CD4-positive, alpha-beta T cell (primary cell): ENCODE measurements around the gene SAMD10. TPM values are rescaled to one million over a fixed set of nuclear protein-coding genes. Genes with fewer than 3 reads are reported as not detected.

ENCODE experiments used
- ATAC-seq: fragments of 200-7000 bp; cut with Tn5 transposase; one replicate; pipeline ENCODE4 v1.10.0; 2022; ENCODE audit warnings: mild to moderate bottlenecking; ENCODE audit not compliant: poor library complexity
- CTCF ChIA-PET: fragments of 350-600 bp; sonication (Branson Sonifier 250); formaldehyde crosslinking; loops from one replicate; lab custom pipeline; 2021; ENCODE audit warnings: antibody characterized with exemption, inconsistent platforms; lab: Charles Lee
- POLR2A ChIA-PET: fragments of 350-600 bp; sonication (Branson Sonifier 250); formaldehyde crosslinking; loops from one replicate; lab custom pipeline; 2021; ENCODE audit warnings: antibody characterized with exemption, inconsistent platforms; lab: Charles Lee
- DNase-seq, 14 experiments: peaks; one replicate each; pipeline ENCODE4 v3.0.0-alpha.2; 2013 to 2020; ENCODE audit warnings: mixed read lengths in 2 of 14
- H3K27ac ChIP-seq, 2 donors: one replicate each; pipeline versions ENCODE4 v1.5.1 to v1.7.0; 2013; ENCODE audit warnings: low read length in 2 of 2, low read depth in 1 of 2, mild to moderate bottlenecking in 1 of 2
- H3K27me3 ChIP-seq, 2 experiments: 1 replicate in 1 of 2; 2 replicates in 1 of 2; pipeline versions ENCODE4 v1.6.1 to v1.7.0; 2013; ENCODE audit warnings: low read length in 2 of 2, control low read depth in 1 of 2, mild to moderate bottlenecking in 1 of 2, moderate library complexity in 1 of 2; ENCODE audit not compliant: insufficient read depth in 2 of 2, control insufficient read depth in 1 of 2
- H3K36me3 ChIP-seq: one replicate; pipeline ENCODE4 v1.6.1; 2013; ENCODE audit warnings: low read length, control low read depth; ENCODE audit not compliant: insufficient read depth
- H3K4me1 ChIP-seq: one replicate; pipeline ENCODE4 v1.6.1; 2013; ENCODE audit warnings: low read length, control low read depth; ENCODE audit not compliant: insufficient read depth
- H3K4me3 ChIP-seq: one replicate; pipeline ENCODE4 v1.5.1; 2013; ENCODE audit warnings: mild to moderate bottlenecking, low read length, moderate library complexity
- H3K9me3 ChIP-seq, 2 experiments: 1 replicate in 1 of 2; 2 replicates in 1 of 2; pipeline versions ENCODE4 v1.6.1 to v1.7.0; 2013; ENCODE audit warnings: low read length in 2 of 2, mild to moderate bottlenecking in 2 of 2, control low read depth in 1 of 2, moderate library complexity in 1 of 2; ENCODE audit not compliant: control insufficient read depth in 1 of 2, insufficient read depth in 1 of 2
- H3K27ac Mint-ChIP-seq: one replicate; pipeline ENCODE4 v1.8.0; 2020; ENCODE audit warnings: mixed read lengths
- H3K27me3 Mint-ChIP-seq: one replicate; pipeline ENCODE4 v1.8.0; 2021; ENCODE audit warnings: mixed read lengths
- H3K36me3 Mint-ChIP-seq: one replicate; pipeline ENCODE4 v1.8.0; 2021; ENCODE audit warnings: low read depth, mixed read lengths
- H3K4me1 Mint-ChIP-seq: one replicate; pipeline ENCODE4 v1.8.0; 2021; ENCODE audit warnings: low read depth, mixed read lengths
- H3K4me3 Mint-ChIP-seq: one replicate; pipeline ENCODE4 v1.8.0; 2020; ENCODE audit warnings: mild to moderate bottlenecking, mixed read lengths
- H3K9me3 Mint-ChIP-seq: one replicate; pipeline ENCODE4 v1.8.0; 2020; ENCODE audit warnings: mixed read lengths
- CTCF ChIP-seq: fragments of 200-600 bp; IDR thresholded peaks from one replicate; pipeline ENCODE4 v1.8.0; 2022; ENCODE audit warnings: antibody characterized with exemption, mild to moderate bottlenecking
- intact Hi-C, 2 experiments: fragments of 100-400 bp; cut with DNase I in 1 of 2; cut with micrococcal nuclease in 1 of 2; formaldehyde crosslinking; loops; one replicate each; pipeline versions ENCODE4 v1.15.1 to v1.9.0; 2023 to 2025; cut with DNase I, micrococcal nuclease
- total RNA-seq, 174 experiments: library from RNA in 2 of 174; stranded (reverse) in 2 of 174; gene quantifications; one replicate each; pipeline ENCODE4 v1.2.3 and lab custom pipeline; 2021 to 2026

Gene SAMD10
- total RNA-seq, 2 experiments from 2014 or later = 12.0 to 12.1 TPM

- Mint-ChIP-seq H3K4me3 (peak within 1 kb of the TSS; percentile 87), H3K9me3 (no peaks in the 10 kb centered on the region), H3K27me3 (no peaks in the 10 kb centered on the region), H3K36me3 (peaks cover 8% of the 10 kb centered on the region), H3K4me1 (peaks cover 37% of the 10 kb centered on the region), H3K27ac (peak within 1 kb of the TSS; percentile 82)
- ATAC-seq (peak; percentile 79), DNase-seq (peak; percentile 81 to 95 (median 88))
- intact Hi-C loops = loop anchor here in 1 of 2 experiments (1.0 to 5.0 kb wide), 4 partner anchors 25 to 249 kb away; partner anchors contain the start of genes ARFRP1, DNAJC5, PRPF6 and TCEA2
- POLR2A ChIA-PET = interaction anchor here (0.6 to 3.3 kb wide), 16 partner anchors 13 to 1094 kb away, joined by 3 to 27 read pairs (median 4); partner anchors contain the start of genes GMEB2, PPDPF, PRPF6 and RTEL1
- H3K27me3 ChIP-seq = no peaks in the 10 kb centered on the region
- H3K9me3 ChIP-seq = no peaks in the 10 kb centered on the region
- peak within 1 kb of the TSS; percentile 45 to 69 for H3K27ac ChIP-seq
- no peak for TF ChIP-seq CTCF
- peaks cover 59% of the 10 kb centered on the region for H3K4me1 ChIP-seq
- H3K36me3 ChIP-seq = peaks cover 10% of the 10 kb centered on the region
- CTCF ChIA-PET = interaction anchor here (1.3 to 3.0 kb wide), 4 partner anchors 18 to 83 kb away, joined by 3 to 13 read pairs (median 6); partner anchors contain the start of genes PRPF6 and SAMD10
- peak within 1 kb of the TSS; percentile 77 for H3K4me3 ChIP-seq
These were observed 23.4 kb downstream of the SAMD10 start, which contains the start of gene UCKL1 for GRCh38 chr20:63955827-63956663. Gene UCKL1, minus strand, starts transcription at chr20:63956416. Its CDS starts 44 bp downstream, at chr20:63956372.

- Histone ChIP-seq H3K4me1 (peaks cover 59% of the 10 kb centered on the region), H3K36me3 (peaks cover 10% of the 10 kb centered on the region), H3K27me3 (no peaks in the 10 kb centered on the region), H3K27ac (peak overlapping the region in 1 of 2 donors; percentile 69), H3K4me3 (peak overlapping the region; percentile 77), H3K9me3 (no peaks in the 10 kb centered on the region)
- Mint-ChIP-seq H3K4me3 (peak overlapping the region; percentile 85), H3K4me1 (peaks cover 37% of the 10 kb centered on the region), H3K27ac (peak overlapping the region; percentile 76), H3K9me3 (no peaks in the 10 kb centered on the region), H3K27me3 (no peaks in the 10 kb centered on the region), H3K36me3 (peaks cover 8% of the 10 kb centered on the region)
- CTCF ChIA-PET = interaction anchor here (3.0 kb wide), 1 partner anchor 83 kb away, joined by 8 read pairs; no protein-coding TSS in a partner anchor
- intact Hi-C loops = loop anchor here in 1 of 2 experiments (5.0 kb wide), 1 partner anchor 248 kb away; the partner anchor contains the start of genes ARFRP1 and ZGPAT
- POLR2A ChIA-PET = interaction anchor here (1.2 to 3.3 kb wide), 2 partner anchors 12 to 25 kb away, joined by 3 to 27 read pairs; partner anchors contain the start of genes PRPF6 and SAMD10
- peak in 6 of 14 experiments; percentile 29 to 65 (median 48) for DNase-seq
- no peak for TF ChIP-seq CTCF
- peak; percentile 3 for ATAC-seq
These were observed 24.1 kb downstream of the SAMD10 start for GRCh38 chr20:63955281-63955826.

- intact Hi-C loops = no loop called here
- peaks cover 49% of the 10 kb centered on the region for H3K4me1 Mint-ChIP-seq
These were observed 25.5 kb downstream of the SAMD10 start for GRCh38 chr20:63953764-63954429.

More at GRCh38 chr20:63953764-63954429, 25.5 kb downstream of the SAMD10 start:
- H3K27ac ChIP-seq = no peak overlapping the region
- H3K4me1 ChIP-seq = peaks cover 73% of the 10 kb centered on the region
- no peak overlapping the region for H3K4me3 ChIP-seq
- H3K9me3 Mint-ChIP-seq = no peaks in the 10 kb centered on the region
- H3K27me3 Mint-ChIP-seq = no peaks in the 10 kb centered on the region
- peak overlapping the region; percentile 76 for H3K27ac Mint-ChIP-seq
- H3K4me3 Mint-ChIP-seq = peak overlapping the region; percentile 85
- no peaks in the 10 kb centered on the region for H3K36me3 ChIP-seq
- H3K9me3 ChIP-seq = no peaks in the 10 kb centered on the region
- ChIA-PET CTCF (no interaction called here), POLR2A (interaction anchor here (1.2 kb wide), 1 partner anchor 11 kb away, joined by 3 read pairs; no protein-coding TSS in a partner anchor)
- DNase-seq (no peak), ATAC-seq (no peak)
- TF ChIP-seq CTCF = no peak
- H3K36me3 Mint-ChIP-seq = peaks cover 5% of the 10 kb centered on the region
- H3K27me3 ChIP-seq = no peaks in the 10 kb centered on the region
